Smooth muscle cell (in vitro differentiated cells): ENCODE results near the gene ACAD10. TPM values are rescaled to one million over a fixed set of nuclear protein-coding genes. Genes with fewer than 3 reads are reported as not detected.

Source experiments
- DNase-seq: peaks from one replicate; lab custom pipeline; 2025; ENCODE audit not compliant: unreplicated experiment; lab: John Stamatoyannopoulos, UW
- H2AFZ ChIP-seq: fragments of 200-600 bp; sonication (generic); 2 replicates; pipeline ENCODE4 v1.6.0; 2016; ENCODE audit warnings: antibody characterized with exemption, low read depth, mild to moderate bottlenecking
- H3F3A ChIP-seq: fragments of 200-600 bp; sonication (generic); 2 replicates; pipeline ENCODE4 v1.6.0; 2017; ENCODE audit warnings: antibody characterized with exemption, low read depth
- H3K27ac ChIP-seq: fragments of 200-600 bp; sonication (generic); 2 replicates; pipeline ENCODE4 v1.5.1; 2016; ENCODE audit warnings: low read depth, mild to moderate bottlenecking
- H3K27me3 ChIP-seq: fragments of 200-600 bp; sonication (generic); 2 replicates; pipeline ENCODE4 v1.6.1; 2016; ENCODE audit warnings: low read depth, mild to moderate bottlenecking
- H3K36me3 ChIP-seq: fragments of 200-600 bp; sonication (generic); 2 replicates; pipeline ENCODE4 v1.5.1; 2016; ENCODE audit warnings: low read depth
- H3K4me1 ChIP-seq: fragments of 200-600 bp; sonication (generic); 2 replicates; pipeline ENCODE4 v1.5.1; 2016; ENCODE audit warnings: low read depth
- H3K4me2 ChIP-seq: fragments of 200-600 bp; sonication (generic); 2 replicates; pipeline ENCODE4 v1.6.0; 2016; ENCODE audit warnings: mild to moderate bottlenecking
- H3K4me3 ChIP-seq: fragments of 200-600 bp; sonication (generic); 2 replicates; pipeline ENCODE4 v1.5.1; 2016; ENCODE audit warnings: mild to moderate bottlenecking
- H3K79me2 ChIP-seq: fragments of 200-600 bp; sonication (generic); 2 replicates; pipeline ENCODE4 v1.6.0; 2016; ENCODE audit warnings: low read depth, mild to moderate bottlenecking
- H3K9ac ChIP-seq: fragments of 200-600 bp; sonication (generic); 2 replicates; pipeline ENCODE4 v1.6.0; 2016; ENCODE audit warnings: low read depth
- H3K9me3 ChIP-seq: fragments of 200-600 bp; sonication (generic); replicated peaks from 2 replicates; pipeline ENCODE4 v1.5.1; 2016; ENCODE audit warnings: low read depth
- H4K20me1 ChIP-seq: fragments of 200-600 bp; sonication (generic); 2 replicates; pipeline ENCODE4 v1.6.0; 2016; ENCODE audit warnings: low read depth
- WGBS: methylation state at CpG from one replicate; pipeline ENCODE4 v1.1.7; 2016; ENCODE audit warnings: low lambda C conversion rate; 5-methylcytosine and 5-hydroxymethylcytosine counted together
- polyA plus RNA-seq: library from polyadenylated mRNA; unstranded; fragments of >200 nt; fragmentation: Nextera tagmentation; extraction: Ambion mirVana; gene quantifications from 2 replicates; pipeline ENCODE4 v1.2.1, GENCODE V29; 2016
- total RNA-seq: library from RNA; depleted of rRNA; stranded (reverse); fragments of >200 nt; gene quantifications from 2 replicates; pipeline ENCODE4 v1.2.3, GENCODE V29; 2014
- TF ChIP-seq, protein P1 (sequence below): fragments of 200-600 bp; sonication (generic); IDR thresholded peaks from 2 replicates; pipeline ENCODE4 v1.5.1; 2017; ENCODE audit warnings: borderline replicate concordance, mild to moderate bottlenecking, antibody characterized with exemption; ENCODE audit not compliant: insufficient read depth, poor library complexity, severe bottlenecking

ACAD10 gene
- total and polyA plus RNA-seq, 2 experiments from 2014 or later, result 13.4 to 14.9 TPM

DNA sequence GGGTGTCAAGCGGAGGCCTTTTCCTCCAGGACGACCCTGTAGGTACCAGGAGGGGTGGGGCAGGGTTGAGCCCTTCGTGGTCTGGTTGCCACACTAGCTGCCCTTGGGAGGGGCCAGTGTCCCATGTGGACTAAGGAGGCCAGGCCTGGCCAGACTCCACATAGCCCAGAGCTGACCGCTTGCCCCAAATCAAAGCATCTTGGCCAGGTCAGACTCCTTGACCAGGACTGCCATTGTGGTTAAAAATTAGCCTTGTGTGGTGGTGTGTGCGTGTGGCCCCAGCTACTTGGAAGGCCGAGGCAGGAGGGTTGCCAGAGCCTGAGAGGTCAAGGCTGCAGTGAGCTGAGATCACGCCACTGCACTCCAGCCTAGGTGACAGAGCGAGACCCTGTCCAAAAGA, 105.7 kb downstream of the ACAD10 start:
- TF ChIP-seq, protein P1, sequence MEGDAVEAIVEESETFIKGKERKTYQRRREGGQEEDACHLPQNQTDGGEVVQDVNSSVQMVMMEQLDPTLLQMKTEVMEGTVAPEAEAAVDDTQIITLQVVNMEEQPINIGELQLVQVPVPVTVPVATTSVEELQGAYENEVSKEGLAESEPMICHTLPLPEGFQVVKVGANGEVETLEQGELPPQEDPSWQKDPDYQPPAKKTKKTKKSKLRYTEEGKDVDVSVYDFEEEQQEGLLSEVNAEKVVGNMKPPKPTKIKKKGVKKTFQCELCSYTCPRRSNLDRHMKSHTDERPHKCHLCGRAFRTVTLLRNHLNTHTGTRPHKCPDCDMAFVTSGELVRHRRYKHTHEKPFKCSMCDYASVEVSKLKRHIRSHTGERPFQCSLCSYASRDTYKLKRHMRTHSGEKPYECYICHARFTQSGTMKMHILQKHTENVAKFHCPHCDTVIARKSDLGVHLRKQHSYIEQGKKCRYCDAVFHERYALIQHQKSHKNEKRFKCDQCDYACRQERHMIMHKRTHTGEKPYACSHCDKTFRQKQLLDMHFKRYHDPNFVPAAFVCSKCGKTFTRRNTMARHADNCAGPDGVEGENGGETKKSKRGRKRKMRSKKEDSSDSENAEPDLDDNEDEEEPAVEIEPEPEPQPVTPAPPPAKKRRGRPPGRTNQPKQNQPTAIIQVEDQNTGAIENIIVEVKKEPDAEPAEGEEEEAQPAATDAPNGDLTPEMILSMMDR, result no peak
- no peak for DNase-seq
- H3K27ac ChIP-seq, result no peak overlapping the region

DNA sequence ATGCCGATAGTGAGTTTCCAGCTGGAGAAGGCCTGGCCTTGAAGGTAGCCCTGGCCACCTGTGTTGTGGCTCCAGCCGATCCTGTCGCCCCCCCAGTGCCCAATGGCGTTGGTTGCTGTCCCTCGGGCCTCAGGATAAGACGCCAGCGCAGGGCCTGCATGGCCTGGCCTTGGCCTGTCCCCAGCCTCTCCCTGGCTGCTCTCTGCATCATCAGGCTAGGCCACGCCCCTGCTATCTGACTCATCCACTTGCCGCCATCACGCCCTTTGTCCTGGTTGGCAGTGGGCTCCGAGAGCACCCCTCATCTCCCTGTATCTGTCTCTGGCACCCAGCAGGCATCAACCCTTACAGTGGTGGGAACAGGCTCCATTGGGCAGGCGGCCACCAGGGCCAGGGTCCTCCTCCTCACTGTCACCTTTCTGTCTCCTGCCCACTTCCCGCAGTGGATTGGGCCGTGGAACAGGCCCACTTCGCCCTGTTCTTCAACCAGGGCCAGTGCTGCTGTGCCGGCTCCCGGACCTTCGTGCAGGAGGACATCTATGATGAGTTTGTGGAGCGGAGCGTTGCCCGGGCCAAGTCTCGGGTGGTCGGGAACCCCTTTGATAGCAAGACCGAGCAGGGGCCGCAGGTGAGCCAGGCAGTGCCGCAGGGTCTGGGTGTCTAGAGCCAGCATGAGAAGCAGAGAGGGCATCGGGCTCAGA, 106.5 kb downstream of the ACAD10 start:
- DNase-seq, result no peak
- no peak overlapping the region for H3K27ac ChIP-seq
- no peaks in the 10 kb centered on the region for H3K27me3 ChIP-seq
- 96% methylated on average over 27 of the region's 27 CpGs for WGBS
- H2AFZ ChIP-seq, result no peak overlapping the region
- no peaks in the 10 kb centered on the region for H3K79me2 ChIP-seq
- H3K9ac ChIP-seq, result no peak overlapping the region
- no peaks in the 10 kb centered on the region for H3F3A ChIP-seq
- no peaks in the 10 kb centered on the region for H3K4me1 ChIP-seq
- no peaks in the 10 kb centered on the region for H3K9me3 ChIP-seq
- TF ChIP-seq, protein P1, result no peak
- H3K4me2 ChIP-seq, result no peak overlapping the region
- H4K20me1 ChIP-seq, result no peaks in the 10 kb centered on the region
- no peak overlapping the region for H3K4me3 ChIP-seq
- no peaks in the 10 kb centered on the region for H3K36me3 ChIP-seq

More for the DNA sequence above, 105.7 kb downstream of the ACAD10 start:
- no peak overlapping the region for H3K4me3 ChIP-seq
- no peaks in the 10 kb centered on the region for H3K79me2 ChIP-seq
- no peaks in the 10 kb centered on the region for H3K9me3 ChIP-seq
- H3K36me3 ChIP-seq, result no peaks in the 10 kb centered on the region
- no peaks in the 10 kb centered on the region for H3K4me1 ChIP-seq
- H3K9ac ChIP-seq, result no peak overlapping the region
- no peak overlapping the region for H3K4me2 ChIP-seq
- H3F3A ChIP-seq, result no peaks in the 10 kb centered on the region
- WGBS, result 98% methylated on average over 8 of the region's 8 CpGs
- H3K27me3 ChIP-seq, result no peaks in the 10 kb centered on the region
- no peak overlapping the region for H2AFZ ChIP-seq
- no peaks in the 10 kb centered on the region for H4K20me1 ChIP-seq

DNA sequence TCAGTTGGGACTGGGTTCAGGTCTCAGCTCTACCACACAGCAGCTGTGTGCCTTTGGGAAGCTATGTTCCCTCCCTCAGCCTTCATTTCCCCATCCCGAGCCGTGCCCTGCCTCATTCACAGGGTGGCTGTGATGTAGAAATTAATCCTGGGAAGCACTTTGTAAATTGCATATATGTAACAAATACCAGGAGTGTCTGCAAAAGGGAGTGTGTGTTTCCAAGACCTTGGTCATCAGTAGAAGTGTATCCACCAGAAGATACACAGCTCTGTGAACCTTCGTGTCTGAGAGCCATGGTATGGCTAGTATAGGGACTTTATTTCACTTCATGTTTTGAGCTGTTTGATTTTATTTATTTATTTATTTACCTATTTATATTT, 107.0 kb downstream of the ACAD10 start:
- no peaks in the 10 kb centered on the region for H3K79me2 ChIP-seq
- no peak overlapping the region for H3K4me2 ChIP-seq
- no peak for DNase-seq
- H4K20me1 ChIP-seq, result no peaks in the 10 kb centered on the region
- no peaks in the 10 kb centered on the region for H3K4me1 ChIP-seq
- H3K27ac ChIP-seq, result no peak overlapping the region
- no peak overlapping the region for H3K4me3 ChIP-seq
- no peaks in the 10 kb centered on the region for H3K9me3 ChIP-seq
- H2AFZ ChIP-seq, result no peak overlapping the region
- no peaks in the 10 kb centered on the region for H3K36me3 ChIP-seq
- no peaks in the 10 kb centered on the region for H3F3A ChIP-seq
- TF ChIP-seq, protein P1, result no peak
- H3K9ac ChIP-seq, result no peak overlapping the region
- H3K27me3 ChIP-seq, result no peaks in the 10 kb centered on the region
- 96% methylated on average over 3 of the region's 3 CpGs for WGBS

DNA sequence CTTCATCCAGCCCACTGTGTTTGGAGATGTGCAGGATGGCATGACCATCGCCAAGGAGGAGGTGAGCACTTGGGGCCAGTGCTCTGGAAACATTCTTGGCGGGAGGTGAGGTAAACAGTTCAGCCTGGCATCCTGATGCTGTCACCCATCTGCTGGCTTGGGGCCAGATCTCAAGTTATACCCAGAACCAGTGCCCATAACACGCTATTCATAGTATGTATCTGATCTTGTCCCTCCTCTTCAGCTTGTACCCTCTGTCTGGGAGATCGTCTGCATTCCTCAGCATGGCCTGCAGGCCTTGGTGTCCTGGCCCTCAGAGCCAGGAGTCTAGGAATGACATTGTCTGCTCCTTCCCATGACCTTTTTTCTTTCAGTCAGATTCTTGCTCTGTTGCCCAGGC, 112.3 kb downstream of the ACAD10 start:
- WGBS, result 94% methylated on average over 4 of the region's 4 CpGs
- no peak overlapping the region for H3K27ac ChIP-seq
- H2AFZ ChIP-seq, result no peak overlapping the region
- no peaks in the 10 kb centered on the region for H3K79me2 ChIP-seq
- H3K4me3 ChIP-seq, result no peak overlapping the region
- no peaks in the 10 kb centered on the region for H3K36me3 ChIP-seq
- H3K9ac ChIP-seq, result no peak overlapping the region
- TF ChIP-seq, protein P1, result no peak
- no peak for DNase-seq
- H3K27me3 ChIP-seq, result no peaks in the 10 kb centered on the region
- H3K9me3 ChIP-seq, result no peaks in the 10 kb centered on the region
- no peak overlapping the region for H3K4me2 ChIP-seq
- no peaks in the 10 kb centered on the region for H3F3A ChIP-seq
- H3K4me1 ChIP-seq, result no peaks in the 10 kb centered on the region
- no peaks in the 10 kb centered on the region for H4K20me1 ChIP-seq
